ENCODE data around the gene LSM12.

GRCh38 chr17:44001461-44001920 lies 65.0 kb downstream of the LSM12 start:
- no peak for TF ChIP-seq USF1 (IDR thresholded peaks at IDR 0.05; ENCODE audit: borderline replicate concordance, low read depth)
- no peak for TF ChIP-seq CTCF (IDR thresholded peaks at IDR 0.05)
- no peak for TF ChIP-seq JUND (IDR thresholded peaks at IDR 0.05)
- no peak for TF ChIP-seq GABPA (IDR thresholded peaks at IDR 0.05; ENCODE audit: low read depth)
- TF ChIP-seq CHD2 (IDR thresholded peaks at IDR 0.05; ENCODE audit: low read length, partially characterized antibody) = no peak
- TF ChIP-seq POLR2AphosphoS5 (IDR thresholded peaks at IDR 0.05; ENCODE audit: low read depth, low read length) = no peak
- TF ChIP-seq ZBTB33 (IDR thresholded peaks at IDR 0.05; ENCODE audit: borderline replicate concordance, low read depth) = no peak
- no peak for TF ChIP-seq MEF2A (IDR thresholded peaks at IDR 0.05; ENCODE audit: borderline replicate concordance, low read depth)
- TF ChIP-seq EP300 (IDR thresholded peaks at IDR 0.05; ENCODE audit: borderline replicate concordance in 1 of 2, low read depth in 1 of 2, low read length in 1 of 2) = no peak
- no peak for TF ChIP-seq TAF1 (IDR thresholded peaks at IDR 0.05; ENCODE audit: borderline replicate concordance, low read depth, low read length)
- TF ChIP-seq RCOR1 (IDR thresholded peaks at IDR 0.05; ENCODE audit: low read length) = no peak
- no peak for TF ChIP-seq PBX3 (IDR thresholded peaks at IDR 0.05)
- TF ChIP-seq YY1 (IDR thresholded peaks at IDR 0.05; ENCODE audit: low read depth) = no peak
- no peak for TF ChIP-seq RXRA (IDR thresholded peaks at IDR 0.05; ENCODE audit: borderline replicate concordance, low read depth)
